ENCODE measurements around the gene CRISPLD2.
A peak's percentile ranks its signal among the peaks of the same experiment; 100 is the strongest.

CRISPLD2 gene

GRCh38 chr16:84839054-84839453 lies 19.3 kb downstream of the CRISPLD2 start:
- Mint-ChIP-seq H3K27ac (no peak overlapping the region), H3K4me3 (no peak overlapping the region), H3K4me1 (peaks cover 11% of the 10 kb centered on the region), H3K36me3 (no peaks in the 10 kb centered on the region), H3K9me3 (no peaks in the 10 kb centered on the region), H3K27me3 (peaks cover 9% of the 10 kb centered on the region)

GRCh38 chr16:84839956-84840355 lies 20.2 kb downstream of the CRISPLD2 start:
- peaks cover 9% of the 10 kb centered on the region for H3K27me3 Mint-ChIP-seq
- H3K9me3 Mint-ChIP-seq, result no peaks in the 10 kb centered on the region
- no peaks in the 10 kb centered on the region for H3K36me3 Mint-ChIP-seq
- H3K4me3 Mint-ChIP-seq, result no peak overlapping the region
- H3K27ac Mint-ChIP-seq, result no peak overlapping the region
- peaks cover 11% of the 10 kb centered on the region for H3K4me1 Mint-ChIP-seq

- H3K27me3 Mint-ChIP-seq, result peaks cover 9% of the 10 kb centered on the region
- H3K9me3 Mint-ChIP-seq, result no peaks in the 10 kb centered on the region
Observed at GRCh38 chr16:84840687-84841627, 21.2 kb downstream of the CRISPLD2 start.

GRCh38 chr16:84841787-84842300 lies 22.1 kb downstream of the CRISPLD2 start:
- H3K4me3 Mint-ChIP-seq, result peak overlapping the region; percentile 43
- no peak overlapping the region for H3K27ac Mint-ChIP-seq
- H3K36me3 Mint-ChIP-seq, result no peaks in the 10 kb centered on the region
- peaks cover 11% of the 10 kb centered on the region for H3K4me1 Mint-ChIP-seq
- peaks cover 9% of the 10 kb centered on the region for H3K27me3 Mint-ChIP-seq
- no peaks in the 10 kb centered on the region for H3K9me3 Mint-ChIP-seq

More at GRCh38 chr16:84840687-84841627, 21.2 kb downstream of the CRISPLD2 start:
- H3K4me1 Mint-ChIP-seq, result peaks cover 11% of the 10 kb centered on the region
- peak overlapping the region; percentile 48 for H3K27ac Mint-ChIP-seq
- no peaks in the 10 kb centered on the region for H3K36me3 Mint-ChIP-seq
- no peak overlapping the region for H3K4me3 Mint-ChIP-seq

GRCh38 chr16:84842516-84843148 lies 22.8 kb downstream of the CRISPLD2 start:
- Mint-ChIP-seq H3K36me3 (no peaks in the 10 kb centered on the region), H3K9me3 (no peaks in the 10 kb centered on the region), H3K27me3 (peaks cover 9% of the 10 kb centered on the region), H3K4me3 (peak overlapping the region; percentile 30), H3K27ac (no peak overlapping the region), H3K4me1 (peaks cover 11% of the 10 kb centered on the region)

GRCh38 chr16:84843149-84844048 lies 23.6 kb downstream of the CRISPLD2 start:
- Mint-ChIP-seq H3K36me3 (no peaks in the 10 kb centered on the region), H3K27me3 (peaks cover 9% of the 10 kb centered on the region), H3K4me1 (peaks cover 11% of the 10 kb centered on the region), H3K4me3 (no peak overlapping the region), H3K27ac (no peak overlapping the region), H3K9me3 (no peaks in the 10 kb centered on the region)

- Mint-ChIP-seq H3K27me3 (peaks cover 9% of the 10 kb centered on the region), H3K27ac (no peak overlapping the region), H3K4me1 (peaks cover 11% of the 10 kb centered on the region), H3K9me3 (no peaks in the 10 kb centered on the region), H3K4me3 (no peak overlapping the region), H3K36me3 (no peaks in the 10 kb centered on the region)
Observed at GRCh38 chr16:84844049-84844350, 24.2 kb downstream of the CRISPLD2 start.

GRCh38 chr16:84844559-84845495 lies 25.0 kb downstream of the CRISPLD2 start:
- no peaks in the 10 kb centered on the region for H3K36me3 Mint-ChIP-seq
- peaks cover 11% of the 10 kb centered on the region for H3K4me1 Mint-ChIP-seq
- H3K4me3 Mint-ChIP-seq, result no peak overlapping the region
- peaks cover 9% of the 10 kb centered on the region for H3K27me3 Mint-ChIP-seq
- peak overlapping the region; percentile 38 for H3K27ac Mint-ChIP-seq
- no peaks in the 10 kb centered on the region for H3K9me3 Mint-ChIP-seq

- Mint-ChIP-seq H3K9me3 (no peaks in the 10 kb centered on the region), H3K27me3 (peaks cover 9% of the 10 kb centered on the region), H3K36me3 (no peaks in the 10 kb centered on the region), H3K27ac (no peak overlapping the region), H3K4me1 (peaks cover 11% of the 10 kb centered on the region), H3K4me3 (no peak overlapping the region)
Observed at GRCh38 chr16:84845496-84846002, 25.8 kb downstream of the CRISPLD2 start.

GRCh38 chr16:84847564-84848355 lies 28.0 kb downstream of the CRISPLD2 start:
- Mint-ChIP-seq H3K4me3 (no peak overlapping the region), H3K36me3 (no peaks in the 10 kb centered on the region), H3K27ac (no peak overlapping the region), H3K9me3 (no peaks in the 10 kb centered on the region), H3K27me3 (no peaks in the 10 kb centered on the region), H3K4me1 (no peaks in the 10 kb centered on the region)

GRCh38 chr16:84848986-84849634 lies 29.3 kb downstream of the CRISPLD2 start:
- Mint-ChIP-seq H3K27ac (no peak overlapping the region), H3K27me3 (no peaks in the 10 kb centered on the region), H3K4me3 (no peak overlapping the region), H3K36me3 (no peaks in the 10 kb centered on the region), H3K9me3 (no peaks in the 10 kb centered on the region), H3K4me1 (no peaks in the 10 kb centered on the region)

- no peak overlapping the region for H3K27ac Mint-ChIP-seq
- H3K4me3 Mint-ChIP-seq, result no peak overlapping the region
- no peaks in the 10 kb centered on the region for H3K36me3 Mint-ChIP-seq
- no peaks in the 10 kb centered on the region for H3K9me3 Mint-ChIP-seq
- no peaks in the 10 kb centered on the region for H3K27me3 Mint-ChIP-seq
- no peaks in the 10 kb centered on the region for H3K4me1 Mint-ChIP-seq
Observed at GRCh38 chr16:84849751-84850150, 30.0 kb downstream of the CRISPLD2 start.

GRCh38 chr16:84850714-84851113 lies 30.9 kb downstream of the CRISPLD2 start:
- H3K27ac Mint-ChIP-seq, result no peak overlapping the region
- no peaks in the 10 kb centered on the region for H3K27me3 Mint-ChIP-seq
- H3K9me3 Mint-ChIP-seq, result no peaks in the 10 kb centered on the region
- no peaks in the 10 kb centered on the region for H3K4me1 Mint-ChIP-seq
- no peak overlapping the region for H3K4me3 Mint-ChIP-seq
- no peaks in the 10 kb centered on the region for H3K36me3 Mint-ChIP-seq

Data from activated naive CD4-positive, alpha-beta T cell treated with anti-CD3 and anti-CD28 coated beads, Interleukin-2, amount 50 U/mL, for 24 hours (primary cell).